HG03135 (cell line): ENCODE data around the gene SMPDL3A.

Experiments
- ATAC-seq: cut with Tn5 transposase; IDR thresholded peaks from one replicate; pipeline ENCODE4 v1.9.1; 2021; ENCODE audit warnings: mild to moderate bottlenecking, moderate library complexity; ENCODE audit not compliant: unreplicated experiment

The SMPDL3A gene

GRCh38 chr6:122775975-122776374 is 13.1 kb upstream of the SMPDL3A start:
- no peak for ATAC-seq

DNA sequence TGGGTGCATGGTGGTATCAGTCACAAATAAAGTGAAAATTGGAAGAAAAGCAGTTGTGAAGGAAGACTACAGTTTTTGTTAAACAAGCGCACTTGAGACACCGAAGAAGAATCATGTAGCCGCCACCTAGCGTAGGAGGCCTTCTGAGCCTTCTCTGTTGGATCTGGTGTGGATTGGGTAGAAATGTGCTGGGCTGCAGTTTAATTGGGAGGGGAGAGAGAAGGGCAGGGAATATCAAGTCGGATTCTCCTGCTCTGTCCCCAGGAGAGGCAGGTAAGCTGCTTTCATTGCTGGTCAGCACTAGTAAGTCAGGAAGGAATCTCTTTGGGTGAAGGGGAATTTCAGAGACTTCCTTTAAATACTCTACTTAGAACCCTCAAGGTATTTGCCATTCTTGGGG is 10.8 kb upstream of the SMPDL3A start:
- ATAC-seq = no peak

GRCh38 chr6:122778985-122779661 is 9.9 kb upstream of the SMPDL3A start:
- ATAC-seq = no peak

GRCh38 chr6:122779667-122780066 is 9.4 kb upstream of the SMPDL3A start, which contains the start of gene FABP7:
TSS of gene FABP7 (plus strand) at chr6:122779716. CDS start at chr6:122779795, 79 bp downstream.
- no peak for ATAC-seq

GRCh38 chr6:122780114-122780513 is 8.9 kb upstream of the SMPDL3A start:
- ATAC-seq = no peak

- ATAC-seq = no peak
Measured at GRCh38 chr6:122781716-122782115, 7.3 kb upstream of the SMPDL3A start.

DNA sequence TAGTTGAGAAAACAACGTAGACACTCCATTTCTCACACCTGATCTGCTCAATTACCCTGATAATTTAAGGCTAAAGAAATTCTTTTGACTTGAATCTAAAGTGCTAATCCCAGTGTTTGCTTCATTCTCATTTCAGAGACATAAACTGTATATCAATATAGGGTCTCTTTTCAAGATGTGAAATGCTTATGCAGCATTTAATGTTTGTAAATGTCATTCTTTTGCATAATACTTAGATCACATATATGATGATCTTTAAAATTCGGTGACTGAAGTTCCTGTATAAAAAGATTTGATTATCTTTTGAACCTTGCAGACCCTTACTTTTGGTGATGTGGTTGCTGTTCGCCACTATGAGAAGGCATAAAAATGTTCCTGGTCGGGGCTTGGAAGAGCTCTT is 5.7 kb upstream of the SMPDL3A start:
- no peak for ATAC-seq

DNA sequence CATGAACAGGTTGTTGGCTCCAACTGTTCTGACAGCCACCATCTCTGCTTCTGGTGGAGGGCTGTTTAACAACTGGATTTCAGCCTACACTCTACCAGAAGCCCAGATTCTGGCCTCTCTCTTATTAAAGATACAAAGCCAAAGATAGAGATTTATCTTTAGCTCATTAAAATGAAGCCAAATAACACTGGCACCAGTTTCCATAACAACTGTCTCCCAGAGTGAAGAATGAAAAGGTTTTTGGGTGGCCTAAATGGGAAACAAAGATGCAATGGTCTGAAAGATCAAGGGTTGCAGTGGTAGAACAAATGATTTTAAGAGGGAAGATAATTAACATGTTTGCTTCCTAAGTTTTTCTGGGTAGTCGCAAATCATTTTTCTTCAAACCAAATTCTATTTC is 3.2 kb upstream of the SMPDL3A start:
- no peak for ATAC-seq

DNA sequence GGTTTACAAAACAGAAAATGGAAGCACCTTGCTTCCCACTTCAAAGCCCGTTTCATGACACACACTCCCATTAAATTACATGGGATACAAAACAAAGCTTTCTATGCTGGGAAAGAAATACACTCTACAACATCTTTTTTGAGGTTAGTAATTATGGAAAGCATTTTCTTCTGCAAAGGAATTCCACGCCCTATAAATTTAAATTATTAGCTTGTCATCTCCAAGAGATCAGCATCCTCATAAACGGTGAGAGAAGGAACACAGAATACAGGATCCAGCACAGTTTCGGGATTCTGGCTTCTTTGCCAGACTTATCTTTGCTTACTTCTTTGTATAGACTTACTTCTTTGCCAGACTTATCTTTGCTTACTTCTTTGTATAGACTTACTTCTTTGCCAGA is 1.3 kb upstream of the SMPDL3A start:
- no peak for ATAC-seq

DNA sequence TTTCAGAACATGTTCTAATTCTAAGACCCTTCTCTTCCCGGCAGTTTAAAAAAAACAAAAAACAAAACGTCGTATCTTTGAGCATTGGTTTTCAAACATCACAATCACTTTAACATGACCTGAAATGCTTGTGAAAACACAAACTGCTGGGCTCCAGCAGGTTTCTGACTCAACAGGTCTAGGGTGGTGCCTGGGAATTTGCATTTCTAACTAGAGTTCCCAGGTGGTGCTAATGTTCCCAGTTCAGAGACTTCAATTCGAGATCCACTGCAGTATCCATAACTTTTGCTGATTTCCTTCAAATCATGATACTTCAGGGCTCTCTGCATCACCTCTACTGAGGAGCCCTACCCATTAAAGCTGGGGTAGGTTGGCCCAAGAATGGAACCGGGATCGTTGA is 850 bp upstream of the SMPDL3A start:
- no peak for ATAC-seq

DNA sequence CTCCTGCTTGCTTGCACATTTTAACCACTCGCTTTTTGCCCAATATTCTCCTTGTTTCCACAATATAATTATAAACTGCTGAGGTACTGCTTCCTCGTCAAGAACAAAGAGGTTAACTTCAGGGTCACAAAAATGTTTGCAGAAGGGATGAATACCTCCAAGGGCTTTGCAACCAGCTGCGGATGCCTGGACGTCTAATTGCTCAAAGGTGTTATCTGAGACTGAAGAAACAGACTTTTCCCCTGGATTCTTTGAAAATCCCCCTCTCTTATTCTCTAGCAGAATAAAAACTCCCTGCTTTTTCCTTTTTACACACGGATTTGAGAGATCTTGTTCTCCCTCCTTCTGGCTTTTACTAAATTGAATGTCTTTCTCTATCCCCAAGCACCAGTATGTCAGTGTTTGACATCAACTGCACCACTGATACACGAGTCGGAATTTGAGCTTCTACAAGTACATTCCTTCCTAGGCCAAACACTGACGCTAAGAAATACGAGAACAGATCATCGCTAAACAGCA is 336 bp upstream of the SMPDL3A start:
- no peak for ATAC-seq

GRCh38 chr6:122790028-122790422 is 967 bp downstream of the SMPDL3A start:
- ATAC-seq = no peak

GRCh38 chr6:122790423-122791309 is 1.6 kb downstream of the SMPDL3A start:
- no peak for ATAC-seq

DNA sequence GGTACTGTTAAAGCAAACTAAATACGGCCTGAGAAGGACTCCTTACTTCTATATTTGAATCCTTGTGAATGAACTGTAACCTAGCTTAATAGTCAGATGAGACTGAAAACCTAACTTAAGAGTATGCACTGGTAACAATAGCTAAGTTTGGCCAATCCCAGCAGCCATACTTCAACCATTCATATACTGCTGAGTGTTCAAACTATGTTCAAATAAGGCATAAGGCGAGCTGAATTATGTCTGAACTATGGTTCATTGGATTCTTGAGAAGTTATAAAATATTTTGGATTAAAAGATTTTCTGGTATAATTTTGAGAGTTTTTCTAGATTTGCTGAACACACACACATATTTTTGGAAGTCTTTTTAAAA is 2.2 kb downstream of the SMPDL3A start:
- ATAC-seq = no peak

GRCh38 chr6:122792766-122793165 is 3.7 kb downstream of the SMPDL3A start:
- ATAC-seq = no peak

GRCh38 chr6:122797537-122797936 is 8.5 kb downstream of the SMPDL3A start:
- ATAC-seq = no peak

DNA sequence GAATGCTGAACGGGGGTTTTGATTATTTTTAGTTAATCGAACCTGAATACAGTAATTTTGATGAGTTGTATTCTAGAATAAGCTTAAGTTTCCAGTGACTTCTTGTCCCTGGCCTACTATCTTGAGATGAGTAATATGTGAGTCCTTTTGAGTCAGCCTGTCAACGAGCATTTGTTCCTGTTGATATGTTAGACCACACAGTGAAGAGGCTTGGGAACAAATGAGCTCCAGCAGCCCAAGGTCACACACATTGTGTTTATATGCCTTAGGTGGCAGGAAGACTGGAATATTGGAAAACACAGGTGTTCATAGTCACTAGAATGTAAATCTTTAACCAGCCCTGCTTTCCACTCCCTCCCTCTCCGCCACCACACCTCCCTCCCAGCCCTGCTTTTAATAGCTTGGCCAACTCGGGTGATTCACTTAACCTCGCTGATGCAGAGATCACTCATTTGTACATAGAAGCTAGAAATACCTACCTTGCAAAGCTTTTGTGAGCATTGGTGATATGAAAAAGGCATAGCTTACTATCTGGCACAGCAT is 9.1 kb downstream of the SMPDL3A start:
- peak; percentile 78 for ATAC-seq

DNA sequence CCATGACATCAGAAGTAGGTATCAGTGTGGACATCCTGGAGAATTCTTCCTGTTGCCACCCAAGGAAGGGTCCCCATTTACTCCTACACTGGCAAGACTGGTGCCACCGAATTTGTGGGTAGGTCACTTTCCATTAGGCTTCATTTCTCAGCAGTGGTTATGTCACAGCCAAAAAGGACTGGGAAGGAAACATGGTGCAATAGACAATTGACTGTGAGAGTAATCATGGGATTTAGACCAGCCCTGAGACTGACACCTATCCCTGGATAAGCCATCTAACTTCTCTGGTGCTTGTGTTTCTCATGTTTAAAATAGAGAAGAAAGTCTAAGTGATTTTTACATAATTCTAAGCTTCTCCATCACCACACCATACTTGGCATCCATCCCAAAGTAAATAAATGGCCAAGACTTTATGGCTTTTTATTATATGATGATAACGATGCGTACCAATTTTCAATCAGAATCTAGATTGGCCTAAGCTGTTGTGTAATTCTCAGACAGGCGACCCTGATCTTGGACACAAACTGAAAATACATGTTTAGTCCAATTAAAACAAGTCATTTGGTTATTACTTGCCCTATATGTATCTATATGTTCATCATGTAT is 10.2 kb downstream of the SMPDL3A start:
- no peak for ATAC-seq

DNA sequence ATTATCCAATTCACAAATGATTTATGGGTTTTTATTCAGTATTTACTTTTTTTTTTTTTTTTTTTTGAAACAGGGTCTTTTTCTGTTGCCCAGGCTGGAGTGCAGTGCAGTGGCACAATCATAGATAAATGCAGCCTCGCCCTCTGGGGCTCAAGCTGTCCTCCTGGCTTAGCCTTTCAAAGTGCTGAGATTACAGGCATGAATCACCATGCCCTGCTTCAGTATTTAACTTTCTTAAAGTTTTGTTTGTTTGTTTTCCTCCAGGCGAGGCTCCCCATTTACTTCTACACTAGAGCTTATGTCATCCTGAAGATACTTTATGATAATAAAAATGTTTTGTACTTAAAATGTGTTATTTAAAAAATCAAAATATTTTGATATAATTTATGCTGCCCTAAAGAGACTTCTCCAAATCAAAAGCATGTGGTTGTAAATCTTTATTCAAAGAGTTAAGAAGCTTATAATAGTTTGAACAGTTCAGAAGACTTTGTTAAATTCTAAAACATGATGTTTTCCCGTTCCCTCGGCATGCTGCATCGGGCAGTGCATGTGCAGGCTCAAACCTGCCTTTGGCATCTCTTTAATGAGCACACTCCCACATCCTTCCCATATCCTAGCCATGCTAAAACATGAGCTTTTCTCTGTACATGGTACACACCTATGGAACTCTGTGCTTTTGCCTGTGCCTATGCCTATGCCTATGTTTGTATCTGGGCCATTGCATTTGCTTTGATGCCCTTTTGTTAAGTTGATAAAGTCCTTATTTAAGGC is 11.0 kb downstream of the SMPDL3A start:
- no peak for ATAC-seq

- no peak for ATAC-seq
Measured at GRCh38 chr6:122800906-122801305, 11.8 kb downstream of the SMPDL3A start.

DNA sequence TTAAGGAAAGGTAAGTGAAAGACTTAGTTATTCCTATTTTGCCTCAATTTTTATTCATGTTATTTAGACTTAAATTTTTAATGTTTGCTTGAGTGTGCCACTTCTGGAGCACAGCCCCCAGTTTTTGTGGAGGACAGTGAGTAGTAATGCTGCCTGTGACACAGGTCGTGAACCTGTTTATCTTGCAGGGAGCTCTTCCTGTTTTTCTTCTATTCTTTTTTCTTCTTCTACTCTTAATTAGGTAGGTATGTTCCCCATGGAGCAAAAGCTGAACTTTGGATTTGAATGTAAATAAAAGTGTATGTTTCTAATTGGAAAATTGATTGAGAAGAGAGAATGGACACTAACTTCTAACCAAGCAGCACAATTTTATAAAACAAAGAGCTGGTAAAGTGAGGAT is 12.3 kb downstream of the SMPDL3A start:
- no peak for ATAC-seq
